Measurements from ENCODE around the gene EDEM3.
"Not testable (repeated sequence)": the region's sequence is repeated elsewhere in the genome, so short reads cannot be mapped to it uniquely, and the experiment has no call there.

Gene EDEM3

DNA sequence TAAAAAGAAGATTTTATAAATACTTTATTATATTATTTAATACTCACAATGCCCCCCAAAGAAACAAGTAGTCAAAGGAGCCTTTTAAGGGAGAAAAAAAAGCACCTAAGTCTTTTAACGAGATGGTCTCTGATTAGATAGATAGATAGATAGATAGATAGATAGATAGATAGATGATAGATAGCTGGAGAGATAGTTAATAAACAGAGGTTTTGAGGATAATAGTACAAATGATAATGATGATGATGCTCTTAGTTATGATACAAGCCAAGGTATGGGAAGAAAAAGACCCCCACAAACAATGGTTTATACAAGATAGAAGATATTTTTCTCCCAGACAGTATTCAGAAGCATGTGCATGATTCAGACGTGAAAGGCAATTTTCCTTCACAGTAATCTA, 14.6 kb upstream of the EDEM3 start:
- Histone ChIP-seq H3K4me3 (replicated peaks; ENCODE audit: insufficient read depth, low read length) (no peak overlapping the region), H3K27ac (replicated peaks) (no peak overlapping the region), H3K27me3 (ENCODE audit: insufficient read depth, poor library complexity, severe bottlenecking) (no peaks in the 10 kb centered on the region)
- no peak for DNase-seq (ENCODE audit: low read depth in 1 of 2, low spot score in 1 of 2)
- TF ChIP-seq SPI1 (IDR thresholded peaks at IDR 0.05; ENCODE audit: borderline replicate concordance, low read depth) = no peak
- TF ChIP-seq POLR2AphosphoS5 (IDR thresholded peaks at IDR 0.05; ENCODE audit: low read depth) = no peak
- TF ChIP-seq, protein P1, sequence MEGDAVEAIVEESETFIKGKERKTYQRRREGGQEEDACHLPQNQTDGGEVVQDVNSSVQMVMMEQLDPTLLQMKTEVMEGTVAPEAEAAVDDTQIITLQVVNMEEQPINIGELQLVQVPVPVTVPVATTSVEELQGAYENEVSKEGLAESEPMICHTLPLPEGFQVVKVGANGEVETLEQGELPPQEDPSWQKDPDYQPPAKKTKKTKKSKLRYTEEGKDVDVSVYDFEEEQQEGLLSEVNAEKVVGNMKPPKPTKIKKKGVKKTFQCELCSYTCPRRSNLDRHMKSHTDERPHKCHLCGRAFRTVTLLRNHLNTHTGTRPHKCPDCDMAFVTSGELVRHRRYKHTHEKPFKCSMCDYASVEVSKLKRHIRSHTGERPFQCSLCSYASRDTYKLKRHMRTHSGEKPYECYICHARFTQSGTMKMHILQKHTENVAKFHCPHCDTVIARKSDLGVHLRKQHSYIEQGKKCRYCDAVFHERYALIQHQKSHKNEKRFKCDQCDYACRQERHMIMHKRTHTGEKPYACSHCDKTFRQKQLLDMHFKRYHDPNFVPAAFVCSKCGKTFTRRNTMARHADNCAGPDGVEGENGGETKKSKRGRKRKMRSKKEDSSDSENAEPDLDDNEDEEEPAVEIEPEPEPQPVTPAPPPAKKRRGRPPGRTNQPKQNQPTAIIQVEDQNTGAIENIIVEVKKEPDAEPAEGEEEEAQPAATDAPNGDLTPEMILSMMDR (IDR thresholded peaks at IDR 0.05; ENCODE audit: insufficient read depth, low read length) = no peak
- no peak for TF ChIP-seq GABPA (IDR thresholded peaks at IDR 0.05; ENCODE audit: low read depth)
- TF ChIP-seq, protein P2, sequence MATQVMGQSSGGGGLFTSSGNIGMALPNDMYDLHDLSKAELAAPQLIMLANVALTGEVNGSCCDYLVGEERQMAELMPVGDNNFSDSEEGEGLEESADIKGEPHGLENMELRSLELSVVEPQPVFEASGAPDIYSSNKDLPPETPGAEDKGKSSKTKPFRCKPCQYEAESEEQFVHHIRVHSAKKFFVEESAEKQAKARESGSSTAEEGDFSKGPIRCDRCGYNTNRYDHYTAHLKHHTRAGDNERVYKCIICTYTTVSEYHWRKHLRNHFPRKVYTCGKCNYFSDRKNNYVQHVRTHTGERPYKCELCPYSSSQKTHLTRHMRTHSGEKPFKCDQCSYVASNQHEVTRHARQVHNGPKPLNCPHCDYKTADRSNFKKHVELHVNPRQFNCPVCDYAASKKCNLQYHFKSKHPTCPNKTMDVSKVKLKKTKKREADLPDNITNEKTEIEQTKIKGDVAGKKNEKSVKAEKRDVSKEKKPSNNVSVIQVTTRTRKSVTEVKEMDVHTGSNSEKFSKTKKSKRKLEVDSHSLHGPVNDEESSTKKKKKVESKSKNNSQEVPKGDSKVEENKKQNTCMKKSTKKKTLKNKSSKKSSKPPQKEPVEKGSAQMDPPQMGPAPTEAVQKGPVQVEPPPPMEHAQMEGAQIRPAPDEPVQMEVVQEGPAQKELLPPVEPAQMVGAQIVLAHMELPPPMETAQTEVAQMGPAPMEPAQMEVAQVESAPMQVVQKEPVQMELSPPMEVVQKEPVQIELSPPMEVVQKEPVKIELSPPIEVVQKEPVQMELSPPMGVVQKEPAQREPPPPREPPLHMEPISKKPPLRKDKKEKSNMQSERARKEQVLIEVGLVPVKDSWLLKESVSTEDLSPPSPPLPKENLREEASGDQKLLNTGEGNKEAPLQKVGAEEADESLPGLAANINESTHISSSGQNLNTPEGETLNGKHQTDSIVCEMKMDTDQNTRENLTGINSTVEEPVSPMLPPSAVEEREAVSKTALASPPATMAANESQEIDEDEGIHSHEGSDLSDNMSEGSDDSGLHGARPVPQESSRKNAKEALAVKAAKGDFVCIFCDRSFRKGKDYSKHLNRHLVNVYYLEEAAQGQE (IDR thresholded peaks at IDR 0.05; ENCODE audit: insufficient replicate concordance, low read depth) = no peak

DNA sequence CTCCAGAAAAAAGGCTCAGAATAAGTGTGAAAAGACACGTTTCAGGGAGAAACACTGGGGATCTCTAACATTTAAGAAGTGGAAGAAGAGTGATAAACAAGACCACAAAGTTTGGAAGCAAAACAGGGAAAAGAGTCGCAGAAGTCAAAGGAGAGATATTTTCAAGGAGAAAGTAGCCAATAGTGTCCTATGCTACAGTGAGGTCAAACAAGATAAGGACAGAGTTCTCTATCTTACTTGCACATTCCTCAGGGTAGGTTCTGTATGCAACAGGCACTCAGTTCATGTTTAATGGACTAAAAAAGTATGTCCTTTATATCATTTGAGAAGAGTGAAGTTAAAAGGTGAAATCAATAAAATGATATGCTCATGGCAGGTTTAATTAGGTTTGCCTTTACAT, 13.8 kb upstream of the EDEM3 start:
- TF ChIP-seq SPI1 (IDR thresholded peaks at IDR 0.05; ENCODE audit: borderline replicate concordance, low read depth) (no peak), GABPA (IDR thresholded peaks at IDR 0.05; ENCODE audit: low read depth) (no peak), POLR2AphosphoS5 (IDR thresholded peaks at IDR 0.05; ENCODE audit: low read depth) (no peak)
- TF ChIP-seq, protein P2 (IDR thresholded peaks at IDR 0.05; ENCODE audit: insufficient replicate concordance, low read depth) = no peak
- TF ChIP-seq, protein P1 (IDR thresholded peaks at IDR 0.05; ENCODE audit: insufficient read depth, low read length) = no peak
- Histone ChIP-seq H3K27me3 (ENCODE audit: insufficient read depth, poor library complexity, severe bottlenecking) (no peaks in the 10 kb centered on the region), H3K27ac (replicated peaks) (no peak overlapping the region), H3K4me3 (replicated peaks; ENCODE audit: insufficient read depth, low read length) (no peak overlapping the region)
- no peak for DNase-seq (ENCODE audit: low read depth in 1 of 2, low spot score in 1 of 2)

DNA sequence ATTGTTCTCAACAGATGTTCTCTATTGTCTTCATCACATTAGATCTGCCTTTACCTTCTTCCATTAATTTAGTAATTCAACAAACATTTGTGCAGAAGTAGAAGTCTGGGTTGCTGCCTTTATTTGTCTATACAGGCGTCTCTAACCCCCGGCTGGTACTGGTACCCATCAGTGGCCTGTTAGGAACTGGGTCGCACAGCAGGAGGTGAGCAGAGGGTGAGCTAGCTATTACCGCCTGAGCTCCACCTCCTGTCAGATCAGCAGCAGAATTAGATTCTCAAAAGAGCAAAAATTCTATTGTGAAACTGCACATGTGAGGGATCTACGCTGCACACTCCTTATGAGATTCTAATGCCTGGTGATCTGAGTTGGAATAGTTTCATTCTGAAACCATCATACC, 12.9 kb upstream of the EDEM3 start:
- Histone ChIP-seq H3K27me3 (ENCODE audit: insufficient read depth, poor library complexity, severe bottlenecking) (no peaks in the 10 kb centered on the region), H3K27ac (replicated peaks) (no peak overlapping the region), H3K4me3 (replicated peaks; ENCODE audit: insufficient read depth, low read length) (no peak overlapping the region)
- TF ChIP-seq GABPA (IDR thresholded peaks at IDR 0.05; ENCODE audit: low read depth) = no peak
- no peak for DNase-seq (ENCODE audit: low read depth in 1 of 2, low spot score in 1 of 2)

DNA sequence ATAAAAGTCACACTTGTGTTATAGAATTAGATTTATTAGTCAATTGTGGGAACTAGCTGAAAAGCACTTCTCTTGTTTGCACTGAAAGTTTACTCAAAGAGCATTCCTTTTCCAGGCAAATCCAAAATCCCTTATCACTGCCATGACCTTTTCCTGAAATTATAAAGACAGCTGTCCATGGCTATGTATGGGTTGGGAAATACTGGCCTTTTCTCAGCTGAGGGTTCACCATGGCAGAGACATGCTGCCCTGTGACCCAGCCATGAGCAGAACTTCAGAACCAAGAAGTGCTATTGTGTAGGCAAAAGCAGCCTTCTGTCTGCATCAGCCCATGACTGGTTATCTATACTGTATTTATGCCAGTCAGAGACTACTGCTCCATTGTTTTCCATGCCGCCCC, 9.8 kb upstream of the EDEM3 start:
- TF ChIP-seq, protein P1 (IDR thresholded peaks at IDR 0.05; ENCODE audit: insufficient read depth, low read length) = no peak
- TF ChIP-seq POLR2AphosphoS5 (IDR thresholded peaks at IDR 0.05; ENCODE audit: low read depth) (no peak), GABPA (IDR thresholded peaks at IDR 0.05; ENCODE audit: low read depth) (no peak), SPI1 (IDR thresholded peaks at IDR 0.05; ENCODE audit: borderline replicate concordance, low read depth) (no peak)
- TF ChIP-seq, protein P2 (IDR thresholded peaks at IDR 0.05; ENCODE audit: insufficient replicate concordance, low read depth) = no peak
- DNase-seq (ENCODE audit: low read depth in 1 of 2, low spot score in 1 of 2) = no peak
- H3K4me3 ChIP-seq (replicated peaks; ENCODE audit: insufficient read depth, low read length) = no peak overlapping the region
- H3K27ac ChIP-seq (replicated peaks) = no peak overlapping the region
- H3K27me3 ChIP-seq (ENCODE audit: insufficient read depth, poor library complexity, severe bottlenecking) = no peaks in the 10 kb centered on the region

DNA sequence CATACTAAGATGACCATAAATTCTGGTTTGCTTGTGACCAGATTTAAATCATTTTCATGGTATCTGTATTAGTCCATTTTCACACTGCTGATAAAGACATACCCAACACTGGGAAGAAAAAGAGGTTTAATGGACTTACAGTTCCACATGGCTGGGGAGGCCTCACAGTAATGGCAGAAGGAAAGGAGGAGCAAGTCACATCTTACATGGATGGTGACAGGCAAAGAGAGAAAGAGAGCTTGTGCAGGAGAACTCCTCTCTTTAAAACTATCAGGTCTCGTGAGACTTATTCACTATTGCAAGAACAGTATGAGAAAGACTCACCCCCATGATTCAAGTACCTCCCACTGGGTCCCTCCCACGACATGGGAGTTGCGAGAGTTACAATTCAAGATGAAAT, 8.9 kb upstream of the EDEM3 start:
- not testable (repeated sequence) for H3K27me3 ChIP-seq (ENCODE audit: insufficient read depth, poor library complexity, severe bottlenecking); DNase-seq (ENCODE audit: low read depth in 1 of 2, low spot score in 1 of 2); H3K4me3 ChIP-seq (replicated peaks; ENCODE audit: insufficient read depth, low read length); H3K27ac ChIP-seq (replicated peaks)
